Prostate gland (tissue), 2 donors: Measurements from ENCODE around the gene TTL. TPM values are rescaled to one million over a fixed set of nuclear protein-coding genes. Genes with fewer than 3 reads are reported as not detected.
"Not testable (repeated sequence)": the region's sequence is repeated elsewhere in the genome, so short reads cannot be mapped to it uniquely, and the experiment has no call there.

ENCODE experiments used
- DNase-seq: peaks from one replicate; pipeline ENCODE4 v3.0.0-alpha.2; 2019; ENCODE audit warnings: low spot score
- H3K27ac ChIP-seq, 2 donors: fragments of 200-600 bp; sonication (generic); 2 replicates each; pipeline ENCODE4 v1.5.1; 2017 to 2019
- H3K27me3 ChIP-seq: fragments of 200-600 bp; sonication (generic); replicated peaks from 2 replicates; pipeline ENCODE4 v1.5.1; 2019; ENCODE audit not compliant: insufficient read depth
- H3K36me3 ChIP-seq, 2 donors: fragments of 200-600 bp; sonication (generic); 1 replicate in 1 of 2; 2 replicates in 1 of 2; pipeline versions ENCODE4 v1.5.1 to v1.8.1; 2017 to 2019
- H3K4me1 ChIP-seq: fragments of 200-600 bp; sonication (generic); replicated peaks from 2 replicates; pipeline ENCODE4 v1.5.1; 2019
- H3K4me3 ChIP-seq, 2 donors: fragments of 200-600 bp; sonication (generic); 2 replicates each; pipeline ENCODE4 v1.5.1; 2017 to 2019
- H3K9me3 ChIP-seq: fragments of 200-600 bp; sonication (generic); 2 replicates; pipeline ENCODE4 v1.5.1; 2017
- POLR2A ChIP-seq: fragments of 450-650 bp; IDR thresholded peaks from one replicate; pipeline ENCODE4 v1.6.1; 2016; ENCODE audit warnings: antibody characterized with exemption, mild to moderate bottlenecking
- POLR2AphosphoS5 ChIP-seq: sonication (generic); formaldehyde crosslinking; IDR thresholded peaks from one replicate; pipeline ENCODE4 v1.6.1; 2017; ENCODE audit warnings: antibody characterized with exemption
- WGBS: methylation state at CpG from one replicate; pipeline ENCODE4 v1.1.5; 2018; 5-methylcytosine and 5-hydroxymethylcytosine counted together
- intact Hi-C: fragments of 100-400 bp; cut with DNase I; formaldehyde crosslinking; loops from one replicate; pipeline ENCODE4 v1.14.2; 2022
- total RNA-seq, 2 donors: library from RNA; depleted of rRNA; stranded (reverse); fragments of >200 nt; gene quantifications; one replicate each; pipeline ENCODE4 v1.1.0, GENCODE V29; 2016
- TF ChIP-seq, protein P1 (sequence below), 4 experiments: fragments of 200-600 bp in 2 of 4; fragments of 450-650 bp in 2 of 4; sonication (generic) in 2 of 4; IDR thresholded peaks; 1 replicate in 3 of 4; 2 replicates in 1 of 4; pipeline ENCODE4 v1.5.1; 2016 to 2019; ENCODE audit warnings: antibody characterized with exemption in 4 of 4, mild to moderate bottlenecking in 2 of 4, moderate library complexity in 2 of 4

TTL gene
- total RNA-seq, 2 donors from 2014 or later = 8.2 to 12.0 TPM

DNA sequence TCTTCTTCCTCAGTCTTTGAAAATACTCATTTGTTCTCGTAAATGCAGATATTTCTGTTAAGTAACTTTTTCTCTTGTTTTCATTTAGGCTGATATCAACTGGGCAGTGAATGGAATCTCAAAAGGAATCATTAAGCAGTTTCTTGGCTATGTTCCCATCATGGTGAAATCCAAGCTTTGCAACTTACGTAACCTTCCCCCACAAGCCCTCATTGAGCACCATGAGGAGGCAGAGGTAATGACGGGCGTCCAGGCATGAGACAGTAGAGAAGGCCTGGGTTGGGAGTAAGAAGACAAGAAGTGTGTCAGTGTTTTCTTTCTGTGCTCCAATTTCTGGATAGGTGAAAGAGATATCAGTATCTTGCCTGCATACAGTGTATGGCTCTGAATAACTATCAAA lies 65.4 kb downstream of the TTL start:
- Histone ChIP-seq H3K4me1 (peaks cover 5% of the 10 kb centered on the region), H3K27me3 (no peaks in the 10 kb centered on the region), H3K9me3 (no peaks in the 10 kb centered on the region), H3K4me3 (no peak overlapping the region), H3K27ac (no peak overlapping the region), H3K36me3 (no peaks in the 10 kb centered on the region)
- no peak for DNase-seq
- TF ChIP-seq POLR2A = no peak
- TF ChIP-seq POLR2AphosphoS5 = no peak
- TF ChIP-seq, protein P1, sequence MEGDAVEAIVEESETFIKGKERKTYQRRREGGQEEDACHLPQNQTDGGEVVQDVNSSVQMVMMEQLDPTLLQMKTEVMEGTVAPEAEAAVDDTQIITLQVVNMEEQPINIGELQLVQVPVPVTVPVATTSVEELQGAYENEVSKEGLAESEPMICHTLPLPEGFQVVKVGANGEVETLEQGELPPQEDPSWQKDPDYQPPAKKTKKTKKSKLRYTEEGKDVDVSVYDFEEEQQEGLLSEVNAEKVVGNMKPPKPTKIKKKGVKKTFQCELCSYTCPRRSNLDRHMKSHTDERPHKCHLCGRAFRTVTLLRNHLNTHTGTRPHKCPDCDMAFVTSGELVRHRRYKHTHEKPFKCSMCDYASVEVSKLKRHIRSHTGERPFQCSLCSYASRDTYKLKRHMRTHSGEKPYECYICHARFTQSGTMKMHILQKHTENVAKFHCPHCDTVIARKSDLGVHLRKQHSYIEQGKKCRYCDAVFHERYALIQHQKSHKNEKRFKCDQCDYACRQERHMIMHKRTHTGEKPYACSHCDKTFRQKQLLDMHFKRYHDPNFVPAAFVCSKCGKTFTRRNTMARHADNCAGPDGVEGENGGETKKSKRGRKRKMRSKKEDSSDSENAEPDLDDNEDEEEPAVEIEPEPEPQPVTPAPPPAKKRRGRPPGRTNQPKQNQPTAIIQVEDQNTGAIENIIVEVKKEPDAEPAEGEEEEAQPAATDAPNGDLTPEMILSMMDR (IDR thresholded peaks at IDR 0.05) = no peak
- 85% methylated on average over 4 of the region's 4 CpGs for WGBS
- intact Hi-C loops = no loop called here

DNA sequence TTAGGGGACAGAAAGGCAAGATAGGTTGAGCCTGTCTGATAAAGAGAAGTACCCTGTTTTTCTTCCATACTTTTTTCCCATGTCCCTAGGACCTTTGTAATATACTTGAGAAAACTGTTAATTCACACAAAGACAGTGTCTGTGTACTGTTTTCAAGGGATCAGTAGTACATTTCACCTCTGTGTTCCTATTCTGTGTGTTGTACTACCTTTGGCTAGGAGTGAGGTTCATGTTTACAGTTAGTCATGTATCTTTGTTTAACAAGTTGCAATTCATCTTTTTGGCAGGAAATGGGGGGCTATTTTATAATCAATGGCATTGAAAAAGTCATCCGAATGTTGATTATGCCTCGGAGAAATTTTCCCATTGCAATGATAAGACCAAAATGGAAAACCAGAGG lies 67.0 kb downstream of the TTL start:
- intact Hi-C loops = no loop called here
- Histone ChIP-seq H3K36me3 (no peaks in the 10 kb centered on the region), H3K27ac (no peak overlapping the region), H3K4me3 (no peak overlapping the region), H3K9me3 (no peaks in the 10 kb centered on the region), H3K27me3 (no peaks in the 10 kb centered on the region), H3K4me1 (no peaks in the 10 kb centered on the region)
- no peak for DNase-seq
- TF ChIP-seq, protein P1 (IDR thresholded peaks at IDR 0.05) = no peak
- no peak for TF ChIP-seq POLR2A
- no peak for TF ChIP-seq POLR2AphosphoS5
- 96% methylated on average over 2 of the region's 2 CpGs for WGBS

DNA sequence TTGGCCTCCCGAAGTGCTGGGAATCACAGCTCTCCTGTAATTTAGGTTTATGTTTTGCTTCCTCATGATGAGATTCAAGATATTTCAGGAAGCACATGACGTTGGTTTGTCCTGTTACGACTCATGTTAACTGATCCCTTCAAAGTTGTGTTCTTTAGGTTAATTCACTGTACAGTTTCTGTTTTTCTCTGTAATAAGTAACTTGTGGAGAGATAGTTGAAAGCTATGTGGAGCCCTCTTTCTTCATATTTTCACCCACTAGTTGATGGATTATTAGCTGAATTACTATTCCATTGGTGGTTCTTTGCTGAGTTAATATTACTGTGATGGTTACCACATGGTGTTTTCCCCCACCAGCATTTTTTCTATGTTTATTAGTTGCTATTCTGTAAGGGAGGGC lies 84.1 kb downstream of the TTL start:
- Histone ChIP-seq H3K4me1 (no peaks in the 10 kb centered on the region), H3K4me3 (no peak overlapping the region), H3K27ac (no peak overlapping the region), H3K36me3 (peaks cover 3 to 27% of the 10 kb centered on the region in 2 donors), H3K9me3 (no peaks in the 10 kb centered on the region), H3K27me3 (no peaks in the 10 kb centered on the region)
- 87% methylated on average over 3 of the region's 3 CpGs for WGBS
- no peak for DNase-seq
- intact Hi-C loops = no loop called here
- TF ChIP-seq, protein P1 (IDR thresholded peaks at IDR 0.05) = no peak
- TF ChIP-seq POLR2A = no peak
- no peak for TF ChIP-seq POLR2AphosphoS5

DNA sequence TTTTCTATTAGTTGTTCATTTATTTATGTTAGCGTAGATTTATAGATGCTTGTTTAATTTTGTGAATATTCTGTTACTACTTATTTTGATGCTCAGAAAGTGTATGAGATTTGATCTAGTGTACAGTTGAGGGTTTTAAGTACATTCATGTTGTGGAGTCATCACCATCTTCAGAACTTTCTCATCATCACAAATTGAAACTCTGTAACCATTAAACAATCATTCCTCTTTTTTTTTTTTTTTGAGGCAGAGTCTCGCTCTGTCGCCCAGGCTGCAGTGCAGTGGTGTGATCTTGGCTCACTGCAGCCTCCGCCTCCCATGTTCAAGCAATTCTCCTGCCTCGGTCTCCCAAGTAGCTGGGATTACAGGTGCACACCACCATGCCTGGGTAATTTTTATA lies 84.6 kb downstream of the TTL start:
- DNase-seq = not testable (repeated sequence)
- H3K36me3 ChIP-seq = peaks cover 2 to 27% of the 10 kb centered on the region in 2 donors

DNA sequence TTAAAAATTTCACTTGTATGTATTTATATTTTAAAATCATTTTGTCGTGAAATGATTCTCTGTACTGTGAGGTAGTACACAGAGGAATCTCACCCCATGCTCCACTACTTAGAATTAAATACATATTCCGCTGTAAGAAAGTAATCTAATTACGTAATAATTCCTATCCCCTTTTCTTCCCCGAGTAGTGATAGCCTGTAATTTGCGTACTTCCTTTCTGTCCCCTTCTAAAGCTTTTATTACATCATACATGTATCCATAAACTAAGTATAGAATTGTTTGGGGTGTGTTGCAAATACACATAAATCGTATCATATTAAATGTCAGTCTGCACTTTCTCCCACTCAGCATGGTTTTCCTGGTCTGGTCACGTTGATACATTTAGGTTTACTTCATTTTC lies 90.0 kb downstream of the TTL start:
- no peak for DNase-seq
- Histone ChIP-seq H3K27ac (no peak overlapping the region), H3K4me1 (no peaks in the 10 kb centered on the region), H3K27me3 (no peaks in the 10 kb centered on the region), H3K36me3 (peaks cover 0 to 23% of the 10 kb centered on the region in 2 donors), H3K9me3 (no peaks in the 10 kb centered on the region), H3K4me3 (no peak overlapping the region)
- WGBS = 83% methylated on average over 7 of the region's 7 CpGs
- intact Hi-C loops = no loop called here
- TF ChIP-seq POLR2AphosphoS5 = no peak
- TF ChIP-seq, protein P1 (IDR thresholded peaks at IDR 0.05) = no peak
- TF ChIP-seq POLR2A = no peak

More for the DNA sequence above, 84.6 kb downstream of the TTL start:
- intact Hi-C loops, H3K27ac ChIP-seq, H3K4me3 ChIP-seq, H3K27me3 ChIP-seq, H3K9me3 ChIP-seq, H3K4me1 ChIP-seq: not testable (repeated sequence)
- WGBS = 96% methylated on average over 5 of the region's 5 CpGs
